SK-N-SH (cell line): ENCODE data around the gene CPN2. TPM values are rescaled to one million over a fixed set of nuclear protein-coding genes. Genes with fewer than 3 reads are reported as not detected.

ENCODE experiments used
- CTCF ChIA-PET: fragments of 300-600, 350-600 bp; formaldehyde crosslinking; extraction: SDS; loops from one replicate; lab custom pipeline; 2021; lab: Yijun Ruan, JAX
- POLR2A ChIA-PET: fragments of 350-600 bp; sonication (Branson Sonifier 250); formaldehyde crosslinking; extraction: SDS; loops from one replicate; lab custom pipeline; 2020; ENCODE audit warnings: antibody characterized with exemption, inconsistent platforms; lab: Yijun Ruan, JAX
- DNase-seq: peaks from one replicate; pipeline ENCODE4 v3.0.0; 2012
- H2AFZ ChIP-seq: fragments of 200-600 bp; sonication (generic); 2 replicates; pipeline ENCODE4 v1.8.1; 2016; ENCODE audit warnings: antibody characterized with exemption, mild to moderate bottlenecking, low read depth
- H3F3A ChIP-seq: fragments of 200-600 bp; sonication (generic); replicated peaks from 2 replicates; pipeline ENCODE3; 2016; ENCODE audit warnings: antibody characterized with exemption, mild to moderate bottlenecking; ENCODE audit not compliant: insufficient read depth
- H3K27ac ChIP-seq, 2 experiments: fragments of 200-500 bp in 1 of 2; fragments of 200-600 bp in 1 of 2; sonication (Bioruptor generic) in 1 of 2; sonication (generic), shearing (Covaris generic) in 1 of 2; 2 replicates each; pipeline versions ENCODE4 v1.5.1 to v1.6.1; 2014 to 2016; ENCODE audit warnings: low read depth in 2 of 2, inconsistent platforms in 1 of 2, low read length in 1 of 2, mild to moderate bottlenecking in 1 of 2, mixed read lengths in 1 of 2
- H3K27me3 ChIP-seq: fragments of 200-600 bp; sonication (generic), shearing (Covaris generic); 2 replicates; pipeline ENCODE4 v1.6.1; 2016; ENCODE audit warnings: mixed run types; ENCODE audit not compliant: insufficient read depth
- H3K36me3 ChIP-seq, 2 experiments: fragments of 200-500 bp in 1 of 2; fragments of 200-600 bp in 1 of 2; sonication (Bioruptor generic) in 1 of 2; sonication (generic) in 1 of 2; replicated peaks in 1 of 2; 2 replicates each; pipeline versions ENCODE3 to v1.5.1; 2014 to 2016; ENCODE audit warnings: low read length in 1 of 2, mild to moderate bottlenecking in 1 of 2; ENCODE audit not compliant: insufficient read depth in 2 of 2, control insufficient read depth in 1 of 2
- H3K4me1 ChIP-seq, 2 experiments: fragments of 200-500 bp in 1 of 2; fragments of 200-600 bp in 1 of 2; sonication (Bioruptor generic) in 1 of 2; sonication (generic), shearing (Covaris generic) in 1 of 2; 2 replicates each; pipeline versions ENCODE4 v1.5.1 to v1.6.1; 2014 to 2016; ENCODE audit warnings: low read depth in 1 of 2, low read length in 1 of 2, mixed run types in 1 of 2; ENCODE audit not compliant: insufficient read depth in 2 of 2, control insufficient read depth in 1 of 2
- H3K4me2 ChIP-seq: fragments of 200-600 bp; sonication (generic), shearing (Covaris generic); 2 replicates; pipeline ENCODE4 v1.6.1; 2017; ENCODE audit warnings: mixed run types
- H3K4me3 ChIP-seq, 2 experiments: fragments of 200-500 bp in 1 of 2; fragments of 200-600 bp in 1 of 2; sonication (Bioruptor generic) in 1 of 2; sonication (generic), shearing (Covaris generic) in 1 of 2; 2 replicates each; pipeline versions ENCODE4 v1.5.1 to v1.8.1; 2014 to 2016; ENCODE audit warnings: low read depth in 2 of 2, inconsistent platforms in 1 of 2, low read length in 1 of 2, mild to moderate bottlenecking in 1 of 2, mixed read lengths in 1 of 2, moderate library complexity in 1 of 2
- H3K79me2 ChIP-seq: fragments of 200-600 bp; sonication (generic); 2 replicates; pipeline ENCODE4 v1.8.1; 2017; ENCODE audit warnings: mild to moderate bottlenecking; ENCODE audit not compliant: insufficient read depth
- H3K9ac ChIP-seq: fragments of 200-600 bp; sonication (generic); 2 replicates; pipeline ENCODE4 v1.6.1; 2017; ENCODE audit warnings: mixed run types
- H3K9me2 ChIP-seq: fragments of 200-600 bp; sonication (generic); 2 replicates; pipeline ENCODE4 v1.6.1; 2017; ENCODE audit warnings: mixed run types
- H3K9me3 ChIP-seq: fragments of 200-600 bp; sonication (generic); 2 replicates; pipeline ENCODE4 v1.6.1; 2017; ENCODE audit warnings: mixed run types, mild to moderate bottlenecking, moderate library complexity
- H4K20me1 ChIP-seq: fragments of 200-600 bp; sonication (generic); 2 replicates; pipeline ENCODE4 v1.6.1; 2017; ENCODE audit warnings: mild to moderate bottlenecking, mixed run types; ENCODE audit not compliant: insufficient read depth
- CHD2 ChIP-seq: fragments of 150-350 bp; IDR thresholded peaks from 2 replicates; pipeline ENCODE4 v1.6.1; 2018; ENCODE audit warnings: low read length; ENCODE audit not compliant: partially characterized antibody
- CTCF ChIP-seq: fragments of 200-600 bp; sonication (generic); IDR thresholded peaks from 2 replicates; pipeline ENCODE4 v1.6.1; 2017; ENCODE audit warnings: antibody characterized with exemption, mild to moderate bottlenecking, moderate library complexity
- ELF1 ChIP-seq: IDR thresholded peaks from 2 replicates; pipeline ENCODE4 v1.4.0; 2012
- EZH2phosphoT487 ChIP-seq: fragments of 200-600 bp; sonication (generic); IDR thresholded peaks from 2 replicates; pipeline ENCODE4 v1.6.1; 2017; ENCODE audit warnings: low read depth, mixed run types, mild to moderate bottlenecking, antibody characterized with exemption, moderate library complexity, borderline replicate concordance
- FOXM1 ChIP-seq: IDR thresholded peaks from 2 replicates; pipeline ENCODE4 v1.4.0; 2012; ENCODE audit warnings: low read depth, mild to moderate bottlenecking
- MXI1 ChIP-seq: IDR thresholded peaks from 2 replicates; pipeline ENCODE4 v1.6.1; 2012; ENCODE audit warnings: mild to moderate bottlenecking, low read depth, low read length, improper control_type of control experiment
- NRF1 ChIP-seq: IDR thresholded peaks from 2 replicates; pipeline ENCODE4 v1.6.1; 2012; ENCODE audit warnings: low read depth, mild to moderate bottlenecking, low read length
- RAD21 ChIP-seq: IDR thresholded peaks from 2 replicates; pipeline ENCODE4 v1.6.1; 2012; ENCODE audit warnings: mild to moderate bottlenecking, low read length
- RCOR1 ChIP-seq: fragments of 150-350 bp; IDR thresholded peaks from 2 replicates; pipeline ENCODE4 v1.6.1; 2017; ENCODE audit warnings: antibody characterized with exemption, low read length
- RXRA ChIP-seq: IDR thresholded peaks from 2 replicates; pipeline ENCODE4 v1.4.0; 2012; ENCODE audit warnings: low read depth, mild to moderate bottlenecking, borderline replicate concordance
- SMC3 ChIP-seq: IDR thresholded peaks from 2 replicates; pipeline ENCODE4 v1.6.1; 2012; ENCODE audit warnings: low read depth, low read length, improper control_type of control experiment
- TAF1 ChIP-seq: IDR thresholded peaks from 2 replicates; pipeline ENCODE4 v1.6.1; 2012; ENCODE audit warnings: low read depth, mild to moderate bottlenecking, low read length, moderate library complexity, borderline replicate concordance
- WGBS: methylation state at CpG from one replicate; pipeline ENCODE4 v1.1.6; 2017; ENCODE audit warnings: low lambda C conversion rate; 5-methylcytosine and 5-hydroxymethylcytosine counted together
- polyA plus RNA-seq, 3 experiments: library from polyadenylated mRNA; depleted of rRNA; stranded (reverse); fragments of >200 nt; gene quantifications; 2 replicates each; pipeline ENCODE4 v1.2.3, GENCODE V29; 2012
- TF ChIP-seq, protein P1 (sequence below): IDR thresholded peaks from 2 replicates; pipeline ENCODE4; 2012
- TF ChIP-seq, protein P2 (sequence below): IDR thresholded peaks from 2 replicates; pipeline ENCODE4 v1.4.0; 2012; ENCODE audit warnings: low read depth
- TF ChIP-seq, protein P3 (sequence below): IDR thresholded peaks from 2 replicates; pipeline ENCODE4 v1.4.0; 2012; ENCODE audit warnings: low read depth, borderline replicate concordance

Gene CPN2
- polyA plus RNA-seq, 1 of the 3 experiments (the other 2 are of a cell fraction) = not detected

DNA sequence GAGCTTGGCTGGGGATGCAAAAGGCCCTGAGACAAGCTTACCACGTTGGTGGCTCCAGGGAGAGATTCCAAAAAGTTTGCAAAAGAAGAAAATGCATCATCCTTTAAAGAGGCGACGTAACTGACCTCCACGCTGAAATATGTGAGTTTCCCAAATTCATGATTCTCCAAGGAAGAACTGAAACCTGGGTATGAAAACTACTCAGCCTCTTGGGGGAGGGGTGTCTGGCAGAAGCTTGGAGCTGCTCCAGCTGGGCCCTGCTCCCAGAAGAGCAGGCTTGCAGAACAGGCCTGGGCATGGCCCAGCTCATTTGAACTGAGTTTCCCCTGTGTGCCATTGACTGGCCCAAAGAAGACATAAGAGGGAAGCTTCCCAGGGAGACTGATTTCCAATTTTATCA lies 20.5 kb downstream of the CPN2 start:
- H4K20me1 ChIP-seq = no peaks in the 10 kb centered on the region
- ChIA-PET CTCF (interaction anchor here (0.9 to 18.8 kb wide), 7 partner anchors 10 to 89 kb away, joined by 3 to 326 read pairs (median 3); partner anchors contain the start of gene GP5), POLR2A (interaction anchor here (1.0 kb wide), 1 partner anchor 12 kb away, joined by 3 read pairs; no protein-coding TSS in a partner anchor)
- H2AFZ ChIP-seq = no peak overlapping the region
- H3K9me3 ChIP-seq = no peaks in the 10 kb centered on the region
- TF ChIP-seq, protein P1, sequence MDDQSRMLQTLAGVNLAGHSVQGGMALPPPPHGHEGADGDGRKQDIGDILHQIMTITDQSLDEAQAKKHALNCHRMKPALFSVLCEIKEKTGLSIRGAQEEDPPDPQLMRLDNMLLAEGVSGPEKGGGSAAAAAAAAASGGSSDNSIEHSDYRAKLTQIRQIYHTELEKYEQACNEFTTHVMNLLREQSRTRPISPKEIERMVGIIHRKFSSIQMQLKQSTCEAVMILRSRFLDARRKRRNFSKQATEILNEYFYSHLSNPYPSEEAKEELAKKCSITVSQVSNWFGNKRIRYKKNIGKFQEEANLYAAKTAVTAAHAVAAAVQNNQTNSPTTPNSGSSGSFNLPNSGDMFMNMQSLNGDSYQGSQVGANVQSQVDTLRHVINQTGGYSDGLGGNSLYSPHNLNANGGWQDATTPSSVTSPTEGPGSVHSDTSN = no peak
- TF ChIP-seq, protein P2, sequence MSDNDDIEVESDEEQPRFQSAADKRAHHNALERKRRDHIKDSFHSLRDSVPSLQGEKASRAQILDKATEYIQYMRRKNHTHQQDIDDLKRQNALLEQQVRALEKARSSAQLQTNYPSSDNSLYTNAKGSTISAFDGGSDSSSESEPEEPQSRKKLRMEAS = peak; percentile 33; the same call in 1 of the 2 replicates
- TF ChIP-seq TAF1 (no peak), CHD2 (peak; percentile 54)
- no peak overlapping the region for H3K4me3 ChIP-seq
- 55% methylated on average over 4 of the region's 4 CpGs for WGBS
- no peaks in the 10 kb centered on the region for H3K27me3 ChIP-seq
- no peak overlapping the region for H3K4me2 ChIP-seq
- DNase-seq = peak; percentile 56
- H3K36me3 ChIP-seq = no peaks in the 10 kb centered on the region
- peaks cover 26% of the 10 kb centered on the region for H3F3A ChIP-seq
- no peaks in the 10 kb centered on the region for H3K79me2 ChIP-seq
- H3K9ac ChIP-seq = no peak overlapping the region
- H3K9me2 ChIP-seq = no peaks in the 10 kb centered on the region
- H3K4me1 ChIP-seq = peaks cover 5 to 23% of the 10 kb centered on the region in 2 experiments; a peak in 2 of 4 replicates
- H3K27ac ChIP-seq = peak overlapping the region in 1 of 2 experiments; percentile 69; a peak in 3 of 4 replicates

DNA sequence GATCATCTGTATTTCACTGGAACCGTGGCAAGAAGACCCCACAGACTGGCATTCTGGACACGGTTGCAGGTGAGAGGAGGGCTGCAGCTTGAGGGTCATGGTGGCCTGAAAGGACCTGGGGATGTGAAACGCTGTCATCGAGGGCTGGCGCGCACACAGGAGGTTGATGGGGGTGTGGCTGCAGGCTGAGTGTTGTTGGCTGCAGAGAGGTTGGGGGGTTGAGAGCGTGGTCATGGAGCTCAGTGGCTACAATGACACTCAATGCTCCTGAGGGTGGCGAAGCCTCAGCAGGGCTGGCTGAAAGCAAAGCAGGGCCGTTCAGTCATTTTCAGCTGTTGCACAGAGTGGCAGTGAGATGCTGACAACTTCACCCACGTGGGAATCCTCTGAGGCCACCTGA lies 21.0 kb downstream of the CPN2 start:
- Histone ChIP-seq H3K27me3 (no peaks in the 10 kb centered on the region), H3K4me3 (no peak overlapping the region), H3K36me3 (no peaks in the 10 kb centered on the region), H3K79me2 (no peaks in the 10 kb centered on the region), H3K4me1 (peaks cover 5 to 25% of the 10 kb centered on the region in 2 experiments; a peak in 2 of 4 replicates), H3F3A (peaks cover 26% of the 10 kb centered on the region), H3K9me2 (no peaks in the 10 kb centered on the region), H3K9me3 (no peaks in the 10 kb centered on the region), H3K27ac (peak overlapping the region in 1 of 2 experiments; percentile 11; a peak in 1 of 4 replicates), H3K9ac (no peak overlapping the region), H2AFZ (no peak overlapping the region), H3K4me2 (no peak overlapping the region)
- ChIA-PET CTCF (interaction anchor here (0.9 to 18.8 kb wide), 6 partner anchors 11 to 76 kb away, joined by 3 to 326 read pairs (median 4); partner anchors contain the start of gene GP5), POLR2A (interaction anchor here (1.0 kb wide), 1 partner anchor 12 kb away, joined by 3 read pairs; no protein-coding TSS in a partner anchor)
- 89% methylated on average over 10 of the region's 10 CpGs for WGBS
- no peak for DNase-seq
- TF ChIP-seq, protein P1 = no peak
- TF ChIP-seq ELF1 (no peak), CTCF (no peak), FOXM1 (no peak), RAD21 (no peak), NRF1 (no peak), EZH2phosphoT487 (no peak), MXI1 (no peak), RXRA (no peak), RCOR1 (no peak), SMC3 (no peak)
- TF ChIP-seq, protein P3, sequence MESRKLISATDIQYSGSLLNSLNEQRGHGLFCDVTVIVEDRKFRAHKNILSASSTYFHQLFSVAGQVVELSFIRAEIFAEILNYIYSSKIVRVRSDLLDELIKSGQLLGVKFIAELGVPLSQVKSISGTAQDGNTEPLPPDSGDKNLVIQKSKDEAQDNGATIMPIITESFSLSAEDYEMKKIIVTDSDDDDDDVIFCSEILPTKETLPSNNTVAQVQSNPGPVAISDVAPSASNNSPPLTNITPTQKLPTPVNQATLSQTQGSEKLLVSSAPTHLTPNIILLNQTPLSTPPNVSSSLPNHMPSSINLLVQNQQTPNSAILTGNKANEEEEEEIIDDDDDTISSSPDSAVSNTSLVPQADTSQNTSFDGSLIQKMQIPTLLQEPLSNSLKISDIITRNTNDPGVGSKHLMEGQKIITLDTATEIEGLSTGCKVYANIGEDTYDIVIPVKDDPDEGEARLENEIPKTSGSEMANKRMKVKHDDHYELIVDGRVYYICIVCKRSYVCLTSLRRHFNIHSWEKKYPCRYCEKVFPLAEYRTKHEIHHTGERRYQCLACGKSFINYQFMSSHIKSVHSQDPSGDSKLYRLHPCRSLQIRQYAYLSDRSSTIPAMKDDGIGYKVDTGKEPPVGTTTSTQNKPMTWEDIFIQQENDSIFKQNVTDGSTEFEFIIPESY = no peak
- TF ChIP-seq, all 33 proteins: peak for 0
- H4K20me1 ChIP-seq = no peaks in the 10 kb centered on the region
